HG03064 (cell line): ENCODE data around the gene TUB.
A peak's percentile ranks its signal among the peaks of the same experiment; 100 is the strongest.

Experiments
- ATAC-seq: cut with Tn5 transposase; IDR thresholded peaks from one replicate; pipeline ENCODE4 v1.9.1; 2021; ENCODE audit warnings: low read depth; ENCODE audit not compliant: unreplicated experiment

The TUB gene

DNA sequence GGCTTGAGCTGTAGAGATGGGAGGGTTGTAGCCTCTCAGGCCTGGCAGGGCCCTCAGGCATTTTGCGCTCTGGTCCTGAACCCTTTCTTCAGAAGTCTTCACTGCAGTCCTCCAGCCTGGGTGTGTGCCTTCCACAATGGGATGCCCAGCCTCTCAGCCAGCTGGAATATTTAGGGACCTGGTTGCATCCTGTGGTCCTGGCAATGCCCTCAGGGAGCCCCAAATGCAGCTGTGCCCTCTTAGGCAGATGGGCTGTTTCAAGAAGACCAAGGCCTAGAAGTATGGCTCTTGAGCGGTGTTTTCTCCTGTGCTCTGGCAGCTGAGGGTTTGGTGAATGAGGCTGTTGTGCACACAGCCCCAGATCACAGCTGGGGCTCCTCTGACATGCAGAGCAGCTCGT lies 6.7 kb downstream of the TUB start:
- ATAC-seq = no peak

DNA sequence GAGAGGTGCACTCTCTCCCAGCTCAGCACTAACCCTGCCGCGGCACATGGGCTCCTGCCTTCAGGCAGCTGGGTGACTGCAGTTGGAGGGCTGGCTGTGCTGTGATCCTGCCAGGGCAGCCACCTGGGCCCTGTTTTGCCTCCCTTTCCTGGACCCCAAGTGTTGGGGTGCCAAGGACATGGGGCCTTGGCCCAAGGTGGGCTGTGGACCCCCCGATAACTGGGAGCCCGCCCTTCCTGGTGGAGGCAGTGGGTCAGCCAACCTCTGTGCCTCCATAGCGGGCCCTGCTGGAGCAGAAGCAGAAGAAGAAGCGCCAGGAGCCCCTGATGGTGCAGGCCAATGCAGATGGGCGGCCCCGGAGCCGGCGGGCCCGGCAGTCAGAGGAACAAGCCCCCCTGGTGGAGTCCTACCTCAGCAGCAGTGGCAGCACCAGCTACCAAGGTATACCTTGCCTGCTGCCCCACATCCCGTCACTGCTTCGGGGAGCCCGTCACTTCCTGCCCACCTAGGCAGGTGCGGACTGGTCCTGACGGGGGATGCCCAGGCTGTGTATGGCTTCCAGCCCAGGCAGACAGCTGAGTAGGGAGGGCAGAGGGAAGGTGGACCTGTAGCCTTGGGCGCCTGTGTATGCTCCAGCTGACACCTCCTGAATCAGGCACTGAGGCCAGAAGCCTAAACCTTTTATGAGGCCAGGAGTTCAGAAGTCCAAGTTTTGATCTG lies 8.9 kb downstream of the TUB start:
- ATAC-seq = no peak

DNA sequence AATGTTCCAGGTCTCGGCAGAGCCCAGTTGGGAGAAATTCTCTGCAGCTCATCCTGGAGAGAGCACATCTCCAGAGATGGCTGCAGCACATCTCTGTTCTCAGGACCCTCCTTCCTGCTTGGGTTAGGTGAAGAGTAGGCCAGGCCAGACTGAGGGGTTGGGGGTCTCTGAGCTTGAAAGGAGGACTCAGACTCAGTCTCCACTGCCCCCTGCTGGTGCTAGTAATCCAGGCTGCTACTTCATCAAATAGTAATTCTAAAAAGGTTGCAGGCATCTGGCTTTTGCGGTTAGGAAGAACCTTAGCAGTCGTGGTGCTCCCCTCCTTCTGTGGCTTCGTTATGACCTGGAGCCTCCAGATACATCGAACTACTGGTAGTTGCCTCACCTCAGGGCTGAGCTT lies 9.7 kb downstream of the TUB start:
- ATAC-seq = no peak

DNA sequence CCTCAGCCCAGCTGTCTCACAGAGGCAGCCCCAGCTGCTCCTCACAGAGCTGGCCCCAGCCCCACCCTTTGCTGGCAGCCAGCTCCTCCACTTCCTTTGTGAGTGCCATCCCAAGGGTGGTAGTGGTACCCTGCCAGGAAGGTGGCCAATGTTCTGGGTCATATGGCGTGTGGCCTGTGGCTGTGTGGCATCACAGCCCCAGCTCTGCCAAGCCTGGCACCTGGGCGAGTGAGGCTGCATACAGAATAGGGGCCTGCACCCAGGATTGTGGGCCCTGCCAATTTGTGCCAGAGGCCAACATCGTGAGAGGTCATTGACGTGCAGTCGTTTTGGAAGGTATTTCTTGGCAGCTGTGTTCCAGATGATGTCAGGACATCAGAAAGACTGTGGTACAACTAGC lies 10.7 kb downstream of the TUB start:
- ATAC-seq = no peak

DNA sequence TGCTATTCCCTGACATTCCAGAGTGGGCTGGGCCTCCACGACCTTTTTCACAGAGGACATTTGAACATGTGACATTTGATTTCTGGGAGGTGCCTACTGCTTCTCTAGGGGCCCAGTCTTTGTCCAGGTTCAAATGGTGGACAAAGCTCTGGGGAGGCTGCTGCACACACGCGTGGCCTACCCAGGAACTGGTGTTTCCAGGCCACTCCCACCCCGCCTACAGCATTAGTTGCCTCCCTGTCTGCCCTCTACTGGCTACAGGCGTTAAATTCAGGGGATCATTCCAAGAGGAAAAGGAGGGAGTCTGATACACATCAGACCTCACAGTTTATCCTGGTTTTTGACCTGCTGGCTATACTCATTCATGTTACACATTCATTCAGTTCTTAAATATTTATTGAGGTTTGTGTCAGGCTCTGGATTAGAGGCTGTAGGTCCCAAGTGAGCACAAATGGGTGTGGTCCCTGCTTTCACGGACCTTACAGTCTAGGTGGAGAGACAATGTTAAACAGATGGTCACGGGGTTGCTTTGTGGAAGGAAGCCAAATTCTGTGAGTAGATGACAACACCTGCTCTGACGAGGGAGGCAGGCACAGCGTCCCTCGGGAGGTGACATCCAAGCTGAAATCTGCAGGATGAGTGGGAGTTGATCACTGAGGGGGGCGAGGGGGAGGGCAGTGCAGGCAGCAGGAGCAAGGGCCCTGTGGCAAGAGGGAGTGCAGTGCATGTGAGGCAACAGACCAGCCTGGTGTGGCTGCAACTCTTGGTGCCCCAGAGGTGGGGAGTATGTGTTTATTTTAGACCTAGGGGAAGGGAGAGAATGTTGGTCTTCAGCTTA lies 11.8 kb downstream of the TUB start:
- ATAC-seq = no peak

DNA sequence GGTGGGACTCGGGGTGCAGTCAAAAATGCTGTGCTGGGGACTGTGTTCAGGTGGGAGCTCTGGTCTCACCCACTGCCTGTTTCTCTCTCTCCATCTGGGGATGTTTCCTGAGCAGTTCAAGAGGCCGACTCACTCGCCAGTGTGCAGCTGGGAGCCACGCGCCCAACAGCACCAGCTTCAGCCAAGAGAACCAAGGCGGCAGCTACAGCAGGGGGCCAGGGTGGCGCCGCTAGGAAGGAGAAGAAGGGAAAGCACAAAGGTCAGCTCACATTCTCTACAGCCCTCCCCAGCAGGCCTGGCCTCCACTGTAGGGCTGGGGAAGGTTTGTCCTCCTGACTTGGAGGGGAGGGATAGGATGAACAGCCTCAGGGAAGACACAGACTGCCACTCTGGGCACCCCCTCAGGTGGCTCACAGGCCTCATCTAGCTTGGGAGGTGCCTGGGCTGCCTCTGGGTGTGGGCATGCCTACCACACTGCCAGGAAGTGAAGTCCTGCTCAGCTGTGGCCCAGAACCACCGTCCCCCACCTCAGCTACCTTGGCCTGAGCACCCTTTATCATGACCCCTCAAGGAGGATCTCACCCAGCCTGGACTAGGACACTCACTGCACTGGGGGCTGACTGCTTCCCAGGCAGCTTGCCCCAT lies 13.0 kb downstream of the TUB start:
- no peak for ATAC-seq

DNA sequence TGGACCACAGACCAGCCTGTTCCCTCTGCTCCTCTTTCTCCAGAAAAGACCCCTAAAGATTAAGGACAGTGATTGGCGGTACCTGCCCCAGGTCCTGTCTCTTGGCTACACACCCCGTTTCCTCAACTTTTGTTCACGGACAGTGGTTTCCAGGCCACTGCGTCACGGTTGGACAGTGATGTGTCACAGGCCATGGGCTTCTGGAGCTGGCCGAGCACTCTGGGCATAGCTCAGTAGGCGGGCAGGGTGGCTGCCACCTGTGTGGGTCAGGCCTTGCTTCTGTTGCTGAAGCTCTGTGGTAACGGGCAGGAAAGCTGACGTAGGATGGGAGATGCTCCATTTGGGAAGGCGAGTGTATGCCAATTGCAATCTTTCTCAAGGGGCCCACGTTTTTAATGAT lies 13.6 kb downstream of the TUB start:
- ATAC-seq = no peak

DNA sequence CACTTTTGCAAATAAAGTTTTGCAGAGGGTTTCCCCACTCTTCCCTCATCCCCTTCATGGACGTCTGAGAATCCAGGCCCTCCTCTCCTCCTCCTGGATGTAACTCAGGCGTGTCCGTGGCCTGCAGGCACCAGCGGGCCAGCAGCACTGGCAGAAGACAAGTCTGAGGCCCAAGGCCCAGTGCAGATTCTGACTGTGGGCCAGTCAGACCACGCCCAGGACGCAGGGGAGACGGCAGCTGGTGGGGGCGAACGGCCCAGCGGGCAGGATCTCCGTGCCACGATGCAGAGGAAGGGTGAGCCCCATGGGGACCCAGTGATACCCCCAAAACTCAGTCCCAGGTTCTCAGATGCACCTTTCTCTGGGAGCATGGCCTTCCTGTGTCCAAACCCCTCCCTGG lies 14.4 kb downstream of the TUB start:
- no peak for ATAC-seq

DNA sequence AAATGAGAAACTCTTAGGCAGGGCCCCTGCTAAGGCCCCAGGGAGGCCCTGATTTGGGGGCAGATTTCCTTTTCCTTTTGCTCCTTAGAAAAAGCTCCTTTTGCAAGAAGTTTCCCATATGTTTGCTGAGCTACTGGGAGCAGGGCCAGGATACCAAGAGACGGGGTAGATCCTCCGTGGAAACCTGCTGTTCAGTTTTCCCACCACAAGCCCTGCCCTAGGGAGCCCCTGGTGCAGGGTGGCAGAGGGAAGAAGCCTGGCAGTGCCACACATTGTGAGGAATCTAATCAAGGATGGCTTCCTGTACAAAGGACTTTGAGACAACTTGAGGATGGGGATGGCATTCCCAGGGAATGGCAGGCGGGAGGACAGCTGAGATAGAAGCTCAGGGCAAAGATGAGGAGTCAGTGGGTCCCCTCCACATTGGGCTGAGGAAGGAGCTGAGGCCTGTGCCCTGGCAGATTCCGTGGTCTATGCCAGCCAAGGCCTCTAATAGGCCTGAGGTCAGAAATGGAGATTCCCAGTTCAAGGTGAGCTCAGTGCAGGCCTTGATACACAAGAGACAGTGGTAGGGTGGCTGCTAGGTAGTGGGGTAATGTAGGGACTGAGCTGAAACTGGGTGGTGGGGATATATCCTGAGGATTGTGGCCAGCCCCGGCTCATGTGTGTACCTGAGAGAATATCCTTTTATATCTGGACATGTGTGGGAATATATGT lies 15.0 kb downstream of the TUB start:
- no peak for ATAC-seq

DNA sequence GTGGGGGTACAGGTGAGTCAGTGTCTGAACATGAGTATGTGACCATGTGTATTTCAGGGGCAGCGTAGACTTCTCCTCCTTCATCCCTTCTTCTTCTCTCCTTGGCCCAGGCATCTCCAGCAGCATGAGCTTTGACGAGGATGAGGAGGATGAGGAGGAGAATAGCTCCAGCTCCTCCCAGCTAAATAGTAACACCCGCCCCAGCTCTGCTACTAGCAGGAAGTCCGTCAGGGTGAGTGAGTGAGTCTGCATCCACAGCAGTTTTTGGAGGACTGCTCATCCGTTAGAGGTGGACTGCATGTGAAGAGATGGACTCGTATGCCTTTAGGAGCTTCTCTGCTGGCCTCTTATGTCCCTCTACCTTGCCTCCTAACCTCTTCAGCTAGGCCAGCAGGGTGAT lies 15.6 kb downstream of the TUB start:
- no peak for ATAC-seq

DNA sequence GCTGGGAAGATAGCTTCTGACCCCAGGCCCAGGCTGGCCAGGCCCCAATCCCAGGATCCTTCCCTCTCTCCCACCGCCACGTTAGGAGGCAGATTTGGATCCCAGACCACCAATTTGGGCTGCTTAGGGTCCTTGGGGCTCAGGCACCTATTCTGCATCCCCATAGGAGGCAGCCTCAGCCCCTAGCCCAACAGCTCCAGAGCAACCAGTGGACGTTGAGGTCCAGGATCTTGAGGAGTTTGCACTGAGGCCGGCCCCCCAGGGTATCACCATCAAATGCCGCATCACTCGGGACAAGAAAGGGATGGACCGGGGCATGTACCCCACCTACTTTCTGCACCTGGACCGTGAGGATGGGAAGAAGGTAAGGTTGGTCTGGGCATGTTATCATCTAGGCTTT lies 16.1 kb downstream of the TUB start:
- ATAC-seq = no peak

DNA sequence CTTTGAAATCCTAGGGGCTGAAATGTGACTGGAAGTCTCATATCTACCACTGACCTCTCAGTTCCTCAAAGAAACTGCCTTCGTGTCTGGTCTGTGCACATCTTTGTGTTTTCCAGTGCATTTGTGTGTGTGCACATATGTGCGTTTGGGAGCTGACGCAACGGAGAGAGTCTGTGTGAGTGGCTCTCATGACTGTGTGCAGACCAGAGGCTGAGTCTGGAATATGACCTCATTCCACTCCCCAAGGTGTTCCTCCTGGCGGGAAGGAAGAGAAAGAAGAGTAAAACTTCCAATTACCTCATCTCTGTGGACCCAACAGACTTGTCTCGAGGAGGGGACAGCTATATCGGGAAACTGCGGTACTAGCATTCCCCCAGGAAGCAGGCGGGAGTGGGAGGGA lies 16.5 kb downstream of the TUB start:
- ATAC-seq = no peak

DNA sequence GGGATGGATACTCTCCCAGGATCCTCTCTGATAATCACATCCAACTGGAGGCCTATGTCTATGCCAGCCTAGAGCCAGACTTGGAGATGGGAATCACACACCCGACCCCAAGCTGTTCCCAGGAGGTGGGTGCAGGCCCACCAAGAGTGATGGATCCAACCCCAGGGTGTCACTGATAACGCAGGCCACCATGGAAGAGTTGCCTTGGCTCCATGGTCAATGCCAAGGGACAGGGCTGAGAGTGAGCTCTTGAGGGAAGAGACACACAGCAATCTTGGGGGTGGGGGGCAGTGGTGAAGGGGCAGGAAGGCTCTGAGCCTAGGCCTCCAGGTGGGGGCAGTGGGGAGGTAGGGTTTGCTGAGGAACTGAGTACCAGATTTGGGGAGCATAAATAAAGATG lies 16.9 kb downstream of the TUB start:
- no peak for ATAC-seq

DNA sequence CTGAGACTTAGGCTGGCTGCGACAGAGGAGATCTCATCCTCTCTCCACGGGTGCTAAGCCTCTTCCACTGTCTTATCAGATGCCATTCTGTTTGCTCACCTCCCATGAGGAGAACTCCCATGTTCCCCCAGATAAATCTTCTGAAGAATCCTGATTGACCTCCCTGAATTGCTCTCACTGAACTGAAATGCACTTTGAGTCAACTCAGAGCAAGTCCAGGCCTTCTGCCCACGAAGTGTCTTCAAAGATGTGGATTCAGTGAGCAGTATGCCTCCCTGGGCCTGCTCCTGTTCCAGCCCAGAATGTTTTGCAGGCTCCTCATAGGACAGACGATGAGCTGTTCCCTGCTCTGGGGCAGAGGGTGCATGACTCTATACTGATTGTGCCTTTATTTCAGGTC lies 17.4 kb downstream of the TUB start:
- no peak for ATAC-seq

DNA sequence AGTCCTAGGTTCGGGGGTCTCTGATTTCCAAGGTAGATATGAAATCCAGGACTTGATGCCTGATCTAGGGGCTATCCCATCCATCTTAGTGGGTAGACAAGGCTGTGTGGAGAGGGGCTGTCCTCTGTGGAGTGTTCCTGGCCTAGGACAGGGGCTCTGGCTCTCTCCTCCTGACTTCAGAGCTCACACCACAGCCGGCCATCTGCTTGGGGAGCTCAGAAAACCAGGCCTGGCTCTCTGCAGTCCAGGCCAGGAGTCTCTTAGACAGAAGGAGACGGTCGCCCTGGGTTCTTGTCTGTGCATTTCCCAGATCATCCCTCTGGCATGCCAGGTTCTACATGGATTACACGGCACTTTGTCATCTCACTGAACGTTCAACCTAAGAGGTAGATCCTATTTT lies 17.9 kb downstream of the TUB start:
- ATAC-seq = no peak

DNA sequence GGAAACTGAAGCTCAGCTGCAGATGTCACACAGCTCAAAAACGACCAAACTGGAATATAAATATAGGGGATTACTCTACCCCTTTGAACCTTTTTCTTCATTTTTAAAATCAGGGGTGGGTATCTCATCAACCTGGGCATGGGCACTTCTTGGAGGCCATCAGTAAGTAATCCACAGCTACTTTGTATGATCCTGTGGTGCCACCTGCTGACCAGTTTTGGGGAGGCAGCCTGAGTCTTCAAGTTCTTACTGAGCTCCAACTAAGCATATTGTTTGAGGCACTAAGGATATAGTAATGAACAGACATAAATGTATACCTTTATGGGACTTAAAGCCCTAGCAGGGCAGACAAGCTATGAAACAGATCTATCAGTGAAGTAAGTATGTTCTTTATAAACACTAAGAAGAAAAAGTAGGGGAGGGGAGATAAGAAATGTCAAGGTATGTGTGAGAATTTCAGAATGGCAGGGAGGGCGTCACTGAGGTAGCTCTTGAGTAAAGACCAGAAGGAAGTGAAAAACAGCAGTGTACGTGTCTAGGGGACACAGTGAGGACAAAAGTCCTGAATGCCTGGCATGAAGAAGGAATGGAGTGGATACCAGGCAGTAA lies 18.4 kb downstream of the TUB start:
- peak; percentile 61 for ATAC-seq

DNA sequence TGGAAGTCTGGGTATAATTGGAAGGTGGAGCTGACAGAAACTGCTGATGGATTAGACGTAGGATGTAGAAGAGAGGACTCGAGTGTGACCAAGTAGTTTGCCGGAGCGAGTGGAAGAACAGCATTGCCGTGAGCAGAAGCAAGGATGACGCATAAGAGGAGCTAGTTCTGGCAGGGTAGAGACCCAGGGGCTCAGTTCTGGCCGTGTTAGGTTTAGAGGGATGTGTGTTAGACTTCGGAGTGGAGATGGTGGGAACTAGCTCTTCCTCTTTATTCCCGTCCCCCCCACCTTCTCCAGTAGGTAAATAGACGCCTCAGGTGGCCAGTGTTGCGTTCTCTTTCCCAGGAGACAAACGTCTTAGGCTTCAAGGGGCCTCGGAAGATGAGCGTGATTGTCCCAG lies 19.1 kb downstream of the TUB start:
- no peak for ATAC-seq

DNA sequence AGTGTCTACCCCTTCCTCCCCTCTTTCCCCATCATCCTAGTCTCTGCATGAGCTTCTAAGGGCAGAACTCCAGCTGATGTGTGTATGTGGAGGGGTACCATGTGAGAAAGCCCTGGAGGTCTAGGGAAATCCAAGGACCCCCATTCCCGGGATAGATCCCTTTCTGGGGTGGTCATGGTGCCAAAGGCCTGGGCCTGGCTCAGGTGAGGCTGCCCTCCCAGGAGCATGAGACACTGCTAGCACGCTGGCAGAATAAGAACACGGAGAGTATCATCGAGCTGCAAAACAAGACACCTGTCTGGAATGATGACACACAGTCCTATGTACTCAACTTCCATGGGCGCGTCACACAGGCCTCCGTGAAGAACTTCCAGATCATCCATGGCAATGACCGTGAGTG lies 19.6 kb downstream of the TUB start:
- ATAC-seq = no peak

DNA sequence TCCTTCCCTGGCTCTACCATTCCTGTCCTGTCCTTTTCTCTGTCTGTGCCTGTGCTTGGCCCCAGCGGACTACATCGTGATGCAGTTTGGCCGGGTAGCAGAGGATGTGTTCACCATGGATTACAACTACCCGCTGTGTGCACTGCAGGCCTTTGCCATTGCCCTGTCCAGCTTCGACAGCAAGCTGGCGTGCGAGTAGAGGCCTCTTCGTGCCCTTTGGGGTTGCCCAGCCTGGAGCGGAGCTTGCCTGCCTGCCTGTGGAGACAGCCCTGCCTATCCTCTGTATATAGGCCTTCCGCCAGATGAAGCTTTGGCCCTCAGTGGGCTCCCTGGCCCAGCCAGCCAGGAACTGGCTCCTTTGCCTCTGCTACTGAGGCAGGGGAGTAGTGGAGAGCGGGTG lies 20.4 kb downstream of the TUB start:
- ATAC-seq = no peak

DNA sequence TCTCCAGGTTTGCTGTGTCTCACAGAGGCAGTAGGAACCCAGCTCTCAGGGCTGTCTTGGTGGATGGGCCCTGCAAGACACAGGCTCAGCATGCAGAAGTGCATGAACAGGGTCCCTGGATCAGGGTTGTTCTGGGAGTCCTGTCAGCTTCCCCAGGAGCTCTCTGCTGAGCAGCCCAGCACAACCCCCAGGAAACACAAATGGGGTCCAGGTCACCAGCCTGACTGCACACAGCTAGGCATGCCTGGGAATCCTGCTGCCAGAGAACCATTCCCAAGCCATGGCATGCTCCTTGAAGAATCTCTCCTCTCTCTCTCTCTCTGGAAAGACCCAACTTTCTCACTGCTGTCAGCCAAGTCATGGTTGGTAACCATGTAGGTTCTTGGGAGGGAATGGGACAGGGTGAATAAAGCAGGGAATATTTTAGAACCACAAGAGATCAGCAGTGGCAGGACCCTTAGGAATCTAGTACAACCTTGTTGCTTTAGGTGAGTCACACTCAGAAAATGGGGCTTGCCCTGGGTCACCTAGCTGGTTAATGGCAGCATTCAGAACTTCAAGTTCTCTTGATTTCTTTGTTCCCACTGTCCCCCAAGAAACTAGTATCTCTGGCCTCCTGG lies 21.4 kb downstream of the TUB start:
- no peak for ATAC-seq
